Measurements from ENCODE around the gene SLC29A2.

SLC29A2 gene

DNA sequence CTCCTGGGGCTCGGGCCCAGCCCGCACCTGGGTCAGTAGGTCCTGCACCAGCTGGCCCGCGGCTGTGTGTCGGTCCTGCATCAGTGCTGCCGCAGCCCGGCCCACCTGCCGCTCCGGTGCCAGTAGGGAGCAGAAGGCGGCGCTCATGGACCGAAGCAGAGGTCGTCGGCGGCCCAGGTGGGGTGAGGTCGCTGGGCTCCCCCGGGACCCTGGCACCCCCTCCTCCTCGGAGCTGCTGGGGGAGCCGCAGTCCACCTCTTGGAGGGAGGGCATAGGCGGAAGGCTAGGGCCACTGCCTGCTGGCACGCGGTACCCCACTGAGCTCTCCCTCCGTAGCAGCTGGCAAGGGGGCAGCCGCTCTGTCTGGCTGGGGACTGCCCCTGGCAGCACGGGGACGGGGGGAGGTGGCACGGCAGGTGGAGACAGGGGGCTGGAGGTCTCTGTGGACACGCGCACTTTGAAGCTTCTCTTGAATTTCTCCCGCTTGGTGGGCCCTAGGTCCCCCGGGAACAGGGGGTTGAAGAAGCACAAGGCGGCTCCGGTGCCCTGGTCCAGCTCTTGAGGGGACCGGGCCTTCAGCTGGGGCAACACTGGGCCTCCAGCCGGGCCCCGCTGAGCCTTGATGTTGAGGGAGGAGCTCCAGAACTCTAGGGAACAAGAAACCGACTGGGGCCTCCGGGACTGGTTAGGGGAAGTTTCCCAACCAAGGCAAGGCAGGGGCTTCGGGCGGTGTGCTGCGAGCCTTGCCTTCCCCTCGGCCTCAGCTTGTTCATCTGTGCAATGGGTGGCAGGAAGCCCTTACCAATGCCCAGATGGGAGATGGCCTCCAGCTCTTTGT is 36.7 kb downstream of the SLC29A2 start:
- Histone ChIP-seq H3K9me3 (ENCODE audit: insufficient read depth, low read depth, low read length) (no peaks in the 10 kb centered on the region), H3K27ac (ENCODE audit: low read length) (no peak overlapping the region), H3K27me3 (ENCODE audit: insufficient read depth, low read length) (peaks cover 12% of the 10 kb centered on the region), H3K36me3 (ENCODE audit: insufficient read depth, low read depth, low read length) (peaks cover 7% of the 10 kb centered on the region), H3K4me1 (ENCODE audit: insufficient read depth, low read length) (peaks cover 3% of the 10 kb centered on the region; the same call in 1 of the 2 replicates), H3K4me3 (ENCODE audit: low read length) (no peak overlapping the region; the same call in 1 of the 2 replicates), H3K9ac (ENCODE audit: low read depth, low read length) (no peak overlapping the region)

DNA sequence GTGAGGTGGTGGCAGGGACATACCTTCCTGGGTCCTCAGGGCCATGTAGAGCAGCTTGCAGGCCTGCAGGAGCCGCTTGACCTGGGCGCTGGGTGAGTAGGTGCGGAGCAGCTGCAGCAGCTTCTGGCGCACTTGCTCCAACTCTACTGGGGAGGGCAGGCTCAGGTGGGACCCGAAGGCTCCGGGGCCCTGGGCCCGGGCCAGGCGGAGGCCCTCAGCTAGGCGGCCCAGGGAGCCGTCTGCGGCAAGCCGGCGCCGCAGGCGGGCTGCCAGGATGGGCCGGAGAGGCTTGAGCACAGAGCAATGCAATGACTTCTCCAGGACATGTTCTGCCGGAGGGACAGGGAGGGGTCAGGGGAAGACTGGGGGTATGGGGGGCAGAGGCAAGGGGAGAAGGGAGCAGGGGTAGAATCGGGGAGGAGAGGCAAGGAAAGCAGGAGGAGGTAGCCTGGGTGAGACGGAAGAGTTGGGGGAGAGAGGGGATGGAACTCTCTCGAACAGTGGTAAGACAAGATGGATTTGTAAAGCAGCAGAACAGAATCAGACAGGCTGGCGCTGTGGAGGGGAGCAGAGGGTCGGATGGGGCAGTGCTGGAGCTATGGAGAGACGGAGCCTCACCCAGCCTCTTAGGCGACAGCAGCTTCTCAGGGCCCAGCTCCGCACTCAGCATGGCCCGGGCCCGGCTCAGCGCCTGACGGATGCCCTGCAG is 37.5 kb downstream of the SLC29A2 start:
- no peaks in the 10 kb centered on the region for H3K9me3 ChIP-seq (ENCODE audit: insufficient read depth, low read depth, low read length)
- H3K27me3 ChIP-seq (ENCODE audit: insufficient read depth, low read length), result peaks cover 12% of the 10 kb centered on the region
- H3K4me1 ChIP-seq (ENCODE audit: insufficient read depth, low read length), result peaks cover 3% of the 10 kb centered on the region; the same call in 1 of the 2 replicates
- no peak overlapping the region for H3K4me3 ChIP-seq (ENCODE audit: low read length)
- no peak overlapping the region for H3K9ac ChIP-seq (ENCODE audit: low read depth, low read length)
- no peak overlapping the region for H3K27ac ChIP-seq (ENCODE audit: low read length)
- no peaks in the 10 kb centered on the region for H3K36me3 ChIP-seq (ENCODE audit: insufficient read depth, low read depth, low read length)

DNA sequence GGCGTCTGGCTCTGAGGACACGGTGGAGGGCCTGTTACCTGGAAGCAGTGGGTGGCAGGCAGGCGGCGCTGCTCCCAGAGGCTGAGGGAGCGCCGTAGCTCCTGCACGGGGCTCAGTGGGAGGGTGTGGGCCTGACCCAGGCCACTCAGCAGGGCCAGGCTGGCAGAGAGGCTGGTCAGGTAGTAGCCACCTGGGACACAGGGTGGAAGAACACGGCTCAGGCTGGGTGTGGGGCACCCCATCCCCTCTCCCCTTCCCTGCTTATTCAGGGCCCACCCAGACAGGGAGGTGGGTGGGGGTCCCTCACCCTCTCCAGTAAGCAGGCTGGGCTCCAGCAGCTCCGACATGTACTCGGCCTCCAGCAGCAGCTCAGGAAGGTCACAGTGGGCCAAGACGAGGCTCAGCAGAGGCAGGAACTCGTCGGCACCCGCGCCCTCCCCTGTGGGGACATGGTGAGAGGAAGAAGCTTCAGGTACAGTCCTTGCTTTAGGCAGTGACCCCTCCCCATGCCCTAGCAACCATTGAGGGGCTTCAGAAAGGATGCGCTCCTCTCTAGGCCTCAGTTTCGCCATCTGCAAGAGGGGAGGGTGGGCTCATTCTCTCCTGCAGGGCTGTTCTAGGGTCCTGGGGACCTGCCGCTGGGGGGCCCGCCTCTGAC is 38.2 kb downstream of the SLC29A2 start:
- H3K4me3 ChIP-seq (ENCODE audit: low read length), result no peak overlapping the region
- peaks cover 12% of the 10 kb centered on the region for H3K27me3 ChIP-seq (ENCODE audit: insufficient read depth, low read length)
- H3K36me3 ChIP-seq (ENCODE audit: insufficient read depth, low read depth, low read length), result no peaks in the 10 kb centered on the region
- no peak overlapping the region for H3K9ac ChIP-seq (ENCODE audit: low read depth, low read length)
- peaks cover 6% of the 10 kb centered on the region; the same call in 1 of the 2 replicates for H3K4me1 ChIP-seq (ENCODE audit: insufficient read depth, low read length)
- H3K9me3 ChIP-seq (ENCODE audit: insufficient read depth, low read depth, low read length), result no peaks in the 10 kb centered on the region
- H3K27ac ChIP-seq (ENCODE audit: low read length), result no peak overlapping the region

DNA sequence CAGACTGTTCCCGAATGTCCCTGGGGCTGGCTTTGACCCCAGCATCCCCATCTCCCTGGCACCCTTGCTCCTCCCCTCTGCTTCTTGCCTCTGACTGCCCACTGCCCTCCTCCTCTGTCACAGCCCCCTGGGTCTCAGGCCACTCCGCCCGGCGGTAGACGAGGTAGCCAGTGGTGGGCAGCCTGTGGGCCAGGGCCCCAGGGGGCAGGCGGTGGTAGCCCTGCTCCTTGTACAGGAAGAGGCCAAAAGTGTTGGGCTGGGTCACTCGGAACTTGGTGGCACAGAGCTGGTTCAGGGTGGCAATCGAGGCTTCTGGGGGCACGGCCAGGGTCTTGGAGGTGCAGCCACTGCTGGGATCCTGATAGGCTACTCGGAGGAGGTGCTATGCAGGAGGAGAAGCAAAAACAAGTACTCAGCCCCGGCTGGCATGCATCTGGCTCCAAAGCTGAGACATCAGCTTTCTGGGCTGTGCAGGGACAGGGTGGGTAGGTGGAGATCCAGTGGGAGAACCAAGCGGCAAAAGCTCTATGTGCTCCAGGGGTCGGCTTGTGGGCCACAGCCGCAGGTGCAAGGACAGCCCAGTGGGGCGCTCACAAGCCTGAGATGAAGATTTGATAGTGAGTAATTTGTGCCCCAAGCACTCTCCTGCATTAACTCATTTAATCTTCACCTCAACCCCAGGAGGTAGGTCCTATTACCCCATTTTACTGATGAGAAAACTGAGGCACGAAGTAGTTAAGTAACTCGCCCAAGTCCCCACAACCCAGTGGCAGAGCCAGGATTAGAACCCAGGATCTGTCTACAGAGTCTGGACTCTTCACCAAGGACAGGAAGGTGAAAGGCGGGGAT is 39.0 kb downstream of the SLC29A2 start:
- Histone ChIP-seq H3K27me3 (ENCODE audit: insufficient read depth, low read length) (peaks cover 18% of the 10 kb centered on the region), H3K9ac (ENCODE audit: low read depth, low read length) (no peak overlapping the region), H3K4me1 (ENCODE audit: insufficient read depth, low read length) (peaks cover 6% of the 10 kb centered on the region; the same call in 1 of the 2 replicates), H3K9me3 (ENCODE audit: insufficient read depth, low read depth, low read length) (no peaks in the 10 kb centered on the region), H3K27ac (ENCODE audit: low read length) (no peak overlapping the region), H3K4me3 (ENCODE audit: low read length) (no peak overlapping the region), H3K36me3 (ENCODE audit: insufficient read depth, low read depth, low read length) (no peaks in the 10 kb centered on the region)

DNA sequence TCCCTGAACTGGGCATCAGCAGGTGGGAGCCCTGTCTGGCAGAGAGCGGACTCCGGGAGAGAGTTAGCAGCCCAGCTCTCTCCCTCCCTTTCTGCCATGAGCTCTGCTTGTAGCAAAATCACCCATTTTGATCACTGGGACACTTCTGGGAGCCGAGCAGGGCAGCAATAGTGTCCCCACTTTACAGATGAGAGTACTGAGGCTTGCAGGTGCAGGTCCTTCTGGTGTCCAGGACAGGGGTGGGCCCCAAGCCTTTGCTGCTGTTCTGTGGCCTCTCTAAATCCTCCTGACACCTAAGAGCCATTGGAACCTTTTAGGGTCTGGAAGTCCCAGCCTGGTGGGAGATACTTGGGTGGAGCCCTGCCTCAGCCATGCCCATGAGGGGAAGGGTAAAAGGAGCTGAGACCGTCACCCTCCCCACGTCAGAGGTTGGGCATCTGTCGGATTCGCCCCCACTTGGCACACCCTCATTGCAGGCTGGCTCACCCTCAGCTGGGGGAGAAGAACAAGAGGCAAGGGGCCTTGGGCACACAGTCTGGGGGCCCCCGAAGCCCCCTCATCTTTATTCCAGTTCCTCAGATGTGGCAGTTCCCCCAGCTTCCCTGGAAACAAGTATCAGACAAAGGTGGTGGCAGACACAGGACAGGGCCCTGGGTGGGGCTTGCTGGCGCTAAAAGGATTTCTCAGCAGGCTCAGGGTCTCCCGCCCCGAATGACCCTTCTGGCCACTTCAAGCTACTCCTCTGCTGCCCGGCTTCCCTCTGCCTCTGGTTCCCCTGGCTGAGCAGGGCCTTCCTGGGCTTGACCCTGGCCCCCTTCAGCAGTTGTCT is 39.8 kb downstream of the SLC29A2 start:
- Histone ChIP-seq H3K4me3 (ENCODE audit: low read length) (no peak overlapping the region), H3K27me3 (ENCODE audit: insufficient read depth, low read length) (peaks cover 23% of the 10 kb centered on the region), H3K4me1 (ENCODE audit: insufficient read depth, low read length) (peaks cover 6% of the 10 kb centered on the region; the same call in 1 of the 2 replicates), H3K36me3 (ENCODE audit: insufficient read depth, low read depth, low read length) (no peaks in the 10 kb centered on the region), H3K9ac (ENCODE audit: low read depth, low read length) (no peak overlapping the region), H3K9me3 (ENCODE audit: insufficient read depth, low read depth, low read length) (no peaks in the 10 kb centered on the region), H3K27ac (ENCODE audit: low read length) (no peak overlapping the region)

DNA sequence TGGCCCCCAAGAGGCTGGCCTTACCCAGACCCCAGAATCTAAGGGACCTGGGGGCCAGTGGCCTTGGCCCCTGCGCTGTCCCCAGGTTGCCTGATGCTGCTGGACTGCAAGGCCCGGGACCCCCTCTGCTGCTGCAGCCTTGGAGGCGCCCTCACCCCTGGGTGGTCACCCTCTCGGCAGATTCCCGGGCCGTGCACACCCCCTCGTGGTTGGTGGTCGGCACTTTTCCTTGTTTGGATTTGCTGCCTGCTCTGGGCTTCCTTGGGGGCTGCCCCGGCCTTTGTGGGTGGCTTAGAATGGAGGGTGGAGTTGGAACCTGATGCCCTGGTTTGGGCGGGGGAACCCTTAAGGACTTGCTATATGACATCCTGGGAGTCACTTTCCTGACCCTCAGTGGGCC is 40.6 kb downstream of the SLC29A2 start:
- H3K4me1 ChIP-seq (ENCODE audit: insufficient read depth, low read length), result peaks cover 6% of the 10 kb centered on the region; the same call in 1 of the 2 replicates
- H3K27ac ChIP-seq (ENCODE audit: low read length), result no peak overlapping the region

DNA sequence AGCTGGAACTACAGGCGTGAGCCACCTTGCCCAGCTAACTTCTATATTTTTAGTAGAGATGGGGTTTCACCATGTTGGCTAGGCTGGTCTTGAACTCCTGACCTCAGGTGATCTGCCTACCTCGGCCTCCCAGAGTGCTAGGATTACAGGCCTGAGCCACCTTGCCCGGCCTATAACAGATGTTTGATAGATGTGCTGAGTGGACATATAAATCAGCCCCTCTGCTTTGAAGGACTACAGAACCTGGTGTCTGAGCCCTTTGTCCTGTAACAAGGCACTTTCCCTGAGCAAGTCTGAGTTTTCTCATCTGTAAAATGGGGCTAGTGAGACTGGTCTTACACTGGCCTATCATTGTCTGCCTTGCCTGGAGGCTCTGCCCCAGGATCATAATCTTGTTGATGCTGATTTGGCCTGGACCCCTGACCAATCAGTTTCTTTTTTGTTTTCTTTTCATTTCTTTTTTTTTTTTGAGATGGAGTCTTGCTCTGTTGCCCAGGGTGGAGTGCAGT is 42.3 kb downstream of the SLC29A2 start:
- Histone ChIP-seq H3K4me1 (ENCODE audit: insufficient read depth, low read length) (peaks cover 4% of the 10 kb centered on the region; the same call in 1 of the 2 replicates), H3K27ac (ENCODE audit: low read length) (no peak overlapping the region), H3K9ac (ENCODE audit: low read depth, low read length) (no peak overlapping the region), H3K9me3 (ENCODE audit: insufficient read depth, low read depth, low read length) (no peaks in the 10 kb centered on the region), H3K4me3 (ENCODE audit: low read length) (no peak overlapping the region), H3K36me3 (ENCODE audit: insufficient read depth, low read depth, low read length) (no peaks in the 10 kb centered on the region), H3K27me3 (ENCODE audit: insufficient read depth, low read length) (peaks cover 11% of the 10 kb centered on the region)

More for the DNA sequence above, 40.6 kb downstream of the SLC29A2 start:
- H3K4me3 ChIP-seq (ENCODE audit: low read length), result no peak overlapping the region
- H3K36me3 ChIP-seq (ENCODE audit: insufficient read depth, low read depth, low read length), result no peaks in the 10 kb centered on the region
- H3K27me3 ChIP-seq (ENCODE audit: insufficient read depth, low read length), result peaks cover 21% of the 10 kb centered on the region
- no peaks in the 10 kb centered on the region for H3K9me3 ChIP-seq (ENCODE audit: insufficient read depth, low read depth, low read length)
- no peak overlapping the region for H3K9ac ChIP-seq (ENCODE audit: low read depth, low read length)

DNA sequence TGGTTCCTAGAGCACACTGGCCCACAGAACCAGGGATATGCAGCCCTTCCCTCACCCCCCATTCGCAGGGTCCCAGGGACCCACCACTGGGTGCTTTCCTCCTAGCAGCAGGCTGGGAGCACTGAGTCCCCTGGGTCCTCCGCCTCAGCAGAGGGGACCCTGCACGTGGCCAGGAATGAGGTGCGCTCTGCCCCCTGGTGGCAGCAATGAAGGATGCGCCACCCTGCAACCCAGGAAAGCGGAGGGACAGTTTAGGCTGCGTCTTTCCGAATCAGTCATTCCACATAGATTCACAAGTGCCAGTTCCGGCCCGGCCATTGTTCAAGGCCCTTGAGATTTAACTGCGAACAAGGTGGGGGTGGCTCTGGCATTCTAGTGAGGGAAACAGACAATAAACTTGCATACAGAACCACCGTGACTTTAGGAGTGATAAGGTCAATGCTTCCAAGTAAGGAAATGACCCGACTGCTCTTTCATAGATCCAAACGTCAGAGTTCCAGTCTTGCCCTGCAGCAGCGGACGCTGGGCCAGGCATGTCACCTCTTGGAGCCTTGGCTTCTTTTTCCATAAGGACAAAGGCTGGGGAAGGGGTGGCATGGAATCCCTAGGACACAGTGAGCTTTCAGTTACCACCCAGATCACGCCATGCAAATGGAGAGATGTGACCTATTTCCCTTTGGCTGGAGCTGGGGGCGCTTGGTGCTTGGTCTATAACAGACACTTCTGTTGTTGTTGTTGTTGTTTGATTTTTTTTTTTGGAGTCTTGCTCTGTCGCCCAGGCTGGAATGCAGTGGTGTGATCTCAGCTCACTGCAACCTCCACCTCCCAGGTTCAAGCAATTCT is 43.0 kb downstream of the SLC29A2 start:
- Histone ChIP-seq H3K9me3 (ENCODE audit: insufficient read depth, low read depth, low read length) (no peaks in the 10 kb centered on the region), H3K27me3 (ENCODE audit: insufficient read depth, low read length) (peaks cover 11% of the 10 kb centered on the region), H3K9ac (ENCODE audit: low read depth, low read length) (peak overlapping the region; percentile 40; the same call in 1 of the 2 replicates), H3K4me1 (ENCODE audit: insufficient read depth, low read length) (peaks cover 4% of the 10 kb centered on the region; the same call in 1 of the 2 replicates), H3K4me3 (ENCODE audit: low read length) (peak overlapping the region; percentile 37), H3K27ac (ENCODE audit: low read length) (no peak overlapping the region), H3K36me3 (ENCODE audit: insufficient read depth, low read depth, low read length) (no peaks in the 10 kb centered on the region)

DNA sequence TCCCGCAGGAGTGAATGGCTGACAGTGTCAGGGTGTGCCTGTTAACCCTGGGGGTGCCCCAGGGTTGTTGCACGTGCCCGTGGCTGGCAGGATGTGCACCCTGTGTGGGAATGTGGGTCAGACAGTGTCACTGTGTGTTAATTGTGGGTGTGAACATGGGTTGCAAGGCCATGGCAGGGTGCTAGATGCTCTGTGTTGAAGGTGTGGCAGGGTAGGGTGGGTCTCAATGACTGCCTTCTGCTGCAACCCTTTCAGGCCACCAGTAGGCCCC is 43.6 kb downstream of the SLC29A2 start:
- Histone ChIP-seq H3K27ac (ENCODE audit: low read length) (no peak overlapping the region), H3K4me1 (ENCODE audit: insufficient read depth, low read length) (peaks cover 4% of the 10 kb centered on the region; the same call in 1 of the 2 replicates), H3K9me3 (ENCODE audit: insufficient read depth, low read depth, low read length) (no peaks in the 10 kb centered on the region), H3K36me3 (ENCODE audit: insufficient read depth, low read depth, low read length) (no peaks in the 10 kb centered on the region), H3K4me3 (ENCODE audit: low read length) (no peak overlapping the region), H3K27me3 (ENCODE audit: insufficient read depth, low read length) (peaks cover 11% of the 10 kb centered on the region), H3K9ac (ENCODE audit: low read depth, low read length) (no peak overlapping the region)

Measured in iPS-20b (cell line).